HepG2 (cell line): Measurements from ENCODE around the gene DPYD. TPM values are rescaled to one million over a fixed set of nuclear protein-coding genes. Genes with fewer than 3 reads are reported as not detected.

ENCODE experiments used
- ATAC-seq: fragments of 200-7000 bp; cut with Tn5 transposase; 3 replicates; pipeline ENCODE4 v1.9.1; 2020; ENCODE audit warnings: mild to moderate bottlenecking, moderate library complexity
- BruUV-seq: library from RNA; stranded (reverse); fragments of 400-500 nt; replicated peaks from 2 replicates; lab custom pipeline; 2021; lab: Mats Ljungman, UMichigan
- CTCF ChIA-PET: fragments of 300-600 bp; formaldehyde crosslinking; extraction: SDS; loops from one replicate; lab custom pipeline; 2021; ENCODE audit warnings: low total read pairs, inconsistent platforms, low intra/inter-chr PET ratio; lab: Yijun Ruan, JAX
- POLR2A ChIA-PET: fragments of 350-600 bp; sonication (Branson Sonifier 250); formaldehyde crosslinking; loops from one replicate; lab custom pipeline; 2020; ENCODE audit warnings: antibody characterized with exemption, inconsistent platforms; lab: Yijun Ruan, JAX
- DNase-seq: peaks from one replicate; pipeline ENCODE4 v3.0.0-alpha.2; 2015; ENCODE audit warnings: low spot score
- FAIRE-seq: peaks from 3 replicates; lab custom pipeline; 2011; peaks lifted over from hg19 to GRCh38; lab: Jason Lieb, UNC
- H2AFZ ChIP-seq: one replicate; pipeline ENCODE4 v1.6.1; 2011; ENCODE audit warnings: low read length, inconsistent platforms
- H3K27ac ChIP-seq: fragments of 300-600 bp; 3 replicates; pipeline ENCODE4 v1.8.0; 2011; ENCODE audit warnings: mixed run types, mild to moderate bottlenecking, mixed read lengths, low read length, inconsistent platforms; ENCODE audit not compliant: insufficient read depth; ENCODE audit errors: extremely low read length
- H3K27me3 ChIP-seq, 2 experiments: fragments of 200-600 bp in 1 of 2; 2 replicates in 1 of 2; 3 replicates in 1 of 2; pipeline versions ENCODE4 v1.6.0 to v1.8.0; 2011; ENCODE audit warnings: low read length in 2 of 2, mild to moderate bottlenecking in 2 of 2, moderate library complexity in 2 of 2, inconsistent platforms in 1 of 2; ENCODE audit not compliant: insufficient read depth in 2 of 2, control insufficient read depth in 1 of 2
- H3K36me3 ChIP-seq, 2 experiments: fragments of 200-600 bp in 1 of 2; replicated peaks in 1 of 2; 2 replicates in 1 of 2; 3 replicates in 1 of 2; pipeline versions ENCODE4 v1.5.1 to v1.8.0; 2011; ENCODE audit warnings: low read length in 2 of 2, inconsistent platforms in 1 of 2; ENCODE audit not compliant: insufficient read depth in 2 of 2, control insufficient read depth in 1 of 2
- H3K4me1 ChIP-seq: 2 replicates; pipeline ENCODE4 v1.5.1; 2012; ENCODE audit warnings: low read length, inconsistent platforms; ENCODE audit not compliant: insufficient read depth
- H3K4me2 ChIP-seq: 2 replicates; pipeline ENCODE4 v1.6.0; 2011; ENCODE audit warnings: low read depth, low read length, inconsistent platforms
- H3K4me3 ChIP-seq, 3 experiments: fragments of 200-600 bp in 1 of 3; sonication (generic), shearing (Covaris generic) in 1 of 3; replicated peaks in 1 of 3; 2 replicates each; pipeline ENCODE4 v1.5.1; 2011 to 2016; ENCODE audit warnings: low read length in 3 of 3, inconsistent platforms in 2 of 3, low read depth in 2 of 3, mild to moderate bottlenecking in 2 of 3, control low read depth in 1 of 3, mixed read lengths in 1 of 3; ENCODE audit not compliant: insufficient read depth in 1 of 3
- H3K79me2 ChIP-seq: one replicate; pipeline ENCODE4 v1.6.1; 2011; ENCODE audit warnings: low read length, inconsistent platforms; ENCODE audit not compliant: insufficient read depth
- H3K9ac ChIP-seq: 2 replicates; pipeline ENCODE4 v1.6.0; 2011; ENCODE audit warnings: mild to moderate bottlenecking, low read depth, low read length, inconsistent platforms; ENCODE audit not compliant: insufficient read depth
- H3K9me3 ChIP-seq: 2 replicates; pipeline ENCODE4 v1.5.1; 2012; ENCODE audit warnings: mild to moderate bottlenecking, low read length
- H4K20me1 ChIP-seq: 2 replicates; pipeline ENCODE4 v1.6.0; 2011; ENCODE audit warnings: inconsistent platforms, mild to moderate bottlenecking, low read length, moderate library complexity; ENCODE audit not compliant: insufficient read depth
- KDM4B ChIP-seq: sonication (generic); formaldehyde crosslinking; IDR thresholded peaks from 2 replicates; pipeline ENCODE4 v1.4.0; 2020; ENCODE audit warnings: missing genetic modification reagents
- MAFG ChIP-seq: sonication (generic); formaldehyde crosslinking; IDR thresholded peaks from 2 replicates; pipeline ENCODE4 v1.5.1; 2020; ENCODE audit warnings: mild to moderate bottlenecking, missing genetic modification reagents
- MAZ ChIP-seq, 2 experiments: sonication (generic) in 1 of 2; formaldehyde crosslinking in 1 of 2; IDR thresholded peaks; 2 replicates each; pipeline versions ENCODE4 v1.5.0 to v1.6.1; 2012 to 2020; ENCODE audit warnings: low read depth in 2 of 2, mild to moderate bottlenecking in 2 of 2, borderline replicate concordance in 1 of 2, improper control_type of control experiment in 1 of 2, low read length in 1 of 2, missing genetic modification reagents in 1 of 2, moderate library complexity in 1 of 2
- MTERF4 ChIP-seq: sonication (generic); formaldehyde crosslinking; IDR thresholded peaks from 2 replicates; pipeline ENCODE4 v1.8.0; 2023; ENCODE audit warnings: mild to moderate bottlenecking, missing genetic modification reagents
- MTF2 ChIP-seq: sonication (generic); formaldehyde crosslinking; IDR thresholded peaks from 2 replicates; pipeline ENCODE4 v1.5.0; 2020; ENCODE audit warnings: missing genetic modification reagents, borderline replicate concordance
- NFRKB ChIP-seq: fragments of 450-650 bp; IDR thresholded peaks from 2 replicates; pipeline ENCODE4 v1.6.1; 2017
- PCBP2 ChIP-seq: fragments of 200-400 bp; formaldehyde crosslinking; optimal IDR thresholded peaks from 2 replicates; pipeline ENCODE3; 2018; ENCODE audit warnings: low read length, low read depth; ENCODE audit not compliant: poor library complexity, severe bottlenecking
- PRPF4 ChIP-seq: fragments of 200-400 bp; formaldehyde crosslinking; IDR thresholded peaks from 2 replicates; pipeline ENCODE4 v1.6.1; 2016; ENCODE audit warnings: low read length, low read depth; ENCODE audit not compliant: poor library complexity, severe bottlenecking
- RBAK ChIP-seq: sonication (generic); formaldehyde crosslinking; IDR thresholded peaks from 2 replicates; pipeline ENCODE4 v1.5.1; 2020; ENCODE audit warnings: mild to moderate bottlenecking, missing genetic modification reagents
- RBM22 ChIP-seq: fragments of 200-400 bp; formaldehyde crosslinking; optimal IDR thresholded peaks from 2 replicates; pipeline ENCODE3; 2017; ENCODE audit warnings: mild to moderate bottlenecking, low read length, moderate library complexity
- RXRA ChIP-seq: sonication (generic); formaldehyde crosslinking; IDR thresholded peaks from 2 replicates; pipeline ENCODE4 v1.5.1; 2020; ENCODE audit warnings: missing genetic modification reagents
- TRAFD1 ChIP-seq: sonication (generic); formaldehyde crosslinking; IDR thresholded peaks from 2 replicates; pipeline ENCODE4 v1.5.1; 2020; ENCODE audit warnings: missing genetic modification reagents, mild to moderate bottlenecking, borderline replicate concordance
- YEATS2 ChIP-seq: sonication (generic); formaldehyde crosslinking; IDR thresholded peaks from 2 replicates; pipeline ENCODE4 v1.4.0; 2020; ENCODE audit warnings: missing genetic modification reagents, borderline replicate concordance
- ZFP36 ChIP-seq: fragments of 150-350 bp; IDR thresholded peaks from 2 replicates; pipeline ENCODE4 v1.6.1; 2018; ENCODE audit warnings: borderline replicate concordance, low read length, low read depth; ENCODE audit not compliant: partially characterized antibody
- ZNF205 ChIP-seq: IDR thresholded peaks from 2 replicates; pipeline ENCODE4 v1.6.1; 2018; ENCODE audit warnings: missing biosample characterization, missing genetic modification reagents
- ZNF292 ChIP-seq: sonication (generic); formaldehyde crosslinking; IDR thresholded peaks from 2 replicates; pipeline ENCODE4 v1.8.1; 2022; ENCODE audit warnings: mild to moderate bottlenecking, low read depth, missing genetic modification reagents, borderline replicate concordance
- ZNF747 ChIP-seq: sonication (generic); formaldehyde crosslinking; IDR thresholded peaks from 2 replicates; pipeline ENCODE4 v1.8.1; 2023; ENCODE audit warnings: missing genetic modification reagents, mild to moderate bottlenecking, borderline replicate concordance
- ZNF784 ChIP-seq: sonication (generic); formaldehyde crosslinking; IDR thresholded peaks from 2 replicates; pipeline ENCODE4 v1.5.1; 2020; ENCODE audit warnings: missing genetic modification reagents, mild to moderate bottlenecking, borderline replicate concordance
- WGBS: methylation state at CpG from one replicate; pipeline ENCODE4 v1.1.6; 2017; ENCODE audit warnings: low lambda C conversion rate; 5-methylcytosine and 5-hydroxymethylcytosine counted together
- in situ Hi-C: cut with HindIII; loops from 2 replicates; pipeline ENCODE4 v1.10.0; 2017; ENCODE audit warnings: low pct_unique_long_range_greater_than_20kb; ENCODE audit not compliant: extremely low pct_ligation_motif_present
- intact Hi-C: fragments of 100-400 bp; cut with micrococcal nuclease; formaldehyde crosslinking; loops from one replicate; pipeline ENCODE4 v1.10.0; 2022; ENCODE audit not compliant: unreplicated experiment
- polyA plus RNA-seq, 8 experiments: library from polyadenylated mRNA; depleted of rRNA in 3 of 8; stranded (reverse) in 7 of 8; unstranded in 1 of 8; fragments of >200 nt; fragmentation: Illumina TruSeq in 4 of 8; extraction: Trizol in 4 of 8; gene quantifications; 2 replicates each; pipeline versions ENCODE4 v1.2.1 to v1.2.3, GENCODE V29; 2011 to 2016; ENCODE audit warnings: low read depth in 4 of 8, missing spikeins in 1 of 8, mixed read lengths in 1 of 8; ENCODE audit not compliant: insufficient read depth in 1 of 8
- total RNA-seq, 5 experiments: library from RNA; depleted of rRNA; stranded (reverse); fragments of >200 nt; fragmentation: Illumina TruSeq; extraction: Trizol; gene quantifications; 2 replicates each; pipeline ENCODE4 v1.2.3, GENCODE V29; 2016; ENCODE audit warnings: low read depth in 1 of 5

The DPYD gene
- total and polyA plus RNA-seq, 2 of the 13 experiments (the other 11 are each of a cell fraction or from before 2014, with no cell fraction given): 1.3 to 3.4 TPM

GRCh38 chr1:97599447-97599846 lies 321.4 kb downstream of the DPYD start:
- intact Hi-C loops (no loop called here), in situ Hi-C loops (no loop called here)
- Histone ChIP-seq H3K79me2 (no peaks in the 10 kb centered on the region), H3K4me2 (no peak overlapping the region), H3K27me3 (no peaks in the 10 kb centered on the region), H3K9ac (no peak overlapping the region), H2AFZ (no peak overlapping the region), H3K4me3 (no peak overlapping the region), H3K4me1 (no peaks in the 10 kb centered on the region), H4K20me1 (no peaks in the 10 kb centered on the region), H3K36me3 (no peaks in the 10 kb centered on the region), H3K9me3 (no peaks in the 10 kb centered on the region; the same call in 1 of the 2 replicates), H3K27ac (no peak overlapping the region)
- TF ChIP-seq ZNF205 (CRISPR knock-in tag) (no peak), RBM22 (no peak), RXRA (CRISPR knock-in tag) (no peak), MTF2 (no peak), TRAFD1 (CRISPR knock-in tag) (no peak), ZNF747 (CRISPR knock-in tag) (no peak), MAFG (CRISPR knock-in tag) (no peak), RBAK (CRISPR knock-in tag) (no peak), ZFP36 (no peak), PRPF4 (no peak), MAZ (IDR thresholded peaks at IDR 0.05; ENCODE audit: borderline replicate concordance, low read depth, low read length) (no peak), MAZ (CRISPR knock-in tag; IDR thresholded peaks at IDR 0.05; ENCODE audit: low read depth) (no peak), MTERF4 (no peak), ZNF784 (CRISPR knock-in tag) (no peak), PCBP2 (no peak), NFRKB (no peak), KDM4B (CRISPR knock-in tag) (no peak), YEATS2 (CRISPR knock-in tag) (no peak), ZNF292 (CRISPR knock-in tag) (no peak)
- BruUV-seq: no TSS peak
- ChIA-PET POLR2A (no interaction called here), CTCF (no interaction called here)
- FAIRE-seq (no peak), DNase-seq (no peak), ATAC-seq (no peak)
- 33% methylated on average over 2 of the region's 2 CpGs for WGBS
